HG03520 (cell line): ENCODE results near the gene TYW1.
A peak's percentile ranks its signal among the peaks of the same experiment; 100 is the strongest.
"Not testable (repeated sequence)": the region's sequence is repeated elsewhere in the genome, so short reads cannot be mapped to it uniquely, and the experiment has no call there.

Source experiments
- ATAC-seq: cut with Tn5 transposase; IDR thresholded peaks from one replicate; pipeline ENCODE4 v1.9.1; 2021; ENCODE audit warnings: mild to moderate bottlenecking, moderate library complexity; ENCODE audit not compliant: unreplicated experiment

Gene TYW1

DNA sequence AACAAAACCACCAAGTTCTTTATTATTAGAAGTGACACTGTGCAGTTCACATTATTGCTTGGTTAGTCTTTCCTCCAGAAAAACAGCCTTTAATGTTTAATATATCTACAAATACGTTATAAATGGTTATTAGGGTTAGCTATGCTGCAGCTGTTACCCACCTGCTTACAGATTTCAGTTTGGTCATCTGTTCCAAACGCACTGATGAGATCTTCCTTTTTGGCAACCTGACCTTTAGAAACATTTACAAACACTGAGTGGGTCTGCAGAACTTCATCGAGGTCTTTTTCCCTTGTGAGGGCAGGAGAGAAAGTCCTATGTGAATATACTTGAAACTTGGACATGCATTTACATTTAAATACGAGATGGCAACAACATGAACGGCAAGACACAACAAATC, 2.6 kb upstream of the TYW1 start:
- ATAC-seq = not testable (repeated sequence)

DNA sequence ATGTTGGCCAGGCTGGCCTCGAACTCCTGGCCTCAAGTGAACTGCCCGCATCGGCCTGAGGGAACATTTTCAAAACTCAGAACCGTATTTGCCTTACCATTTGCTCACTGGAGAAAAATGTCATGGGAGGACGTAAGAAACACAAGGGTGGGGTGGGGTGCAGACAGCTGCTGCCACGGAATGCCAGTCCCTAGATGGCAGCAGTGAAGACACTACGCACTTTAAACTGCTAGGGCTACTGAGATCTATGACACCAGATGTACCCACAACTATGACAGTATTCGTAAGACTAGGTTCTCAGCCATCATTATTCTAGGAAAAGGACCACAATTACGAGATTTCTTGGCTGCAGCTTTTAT, 2.0 kb upstream of the TYW1 start:
- not testable (repeated sequence) for ATAC-seq

DNA sequence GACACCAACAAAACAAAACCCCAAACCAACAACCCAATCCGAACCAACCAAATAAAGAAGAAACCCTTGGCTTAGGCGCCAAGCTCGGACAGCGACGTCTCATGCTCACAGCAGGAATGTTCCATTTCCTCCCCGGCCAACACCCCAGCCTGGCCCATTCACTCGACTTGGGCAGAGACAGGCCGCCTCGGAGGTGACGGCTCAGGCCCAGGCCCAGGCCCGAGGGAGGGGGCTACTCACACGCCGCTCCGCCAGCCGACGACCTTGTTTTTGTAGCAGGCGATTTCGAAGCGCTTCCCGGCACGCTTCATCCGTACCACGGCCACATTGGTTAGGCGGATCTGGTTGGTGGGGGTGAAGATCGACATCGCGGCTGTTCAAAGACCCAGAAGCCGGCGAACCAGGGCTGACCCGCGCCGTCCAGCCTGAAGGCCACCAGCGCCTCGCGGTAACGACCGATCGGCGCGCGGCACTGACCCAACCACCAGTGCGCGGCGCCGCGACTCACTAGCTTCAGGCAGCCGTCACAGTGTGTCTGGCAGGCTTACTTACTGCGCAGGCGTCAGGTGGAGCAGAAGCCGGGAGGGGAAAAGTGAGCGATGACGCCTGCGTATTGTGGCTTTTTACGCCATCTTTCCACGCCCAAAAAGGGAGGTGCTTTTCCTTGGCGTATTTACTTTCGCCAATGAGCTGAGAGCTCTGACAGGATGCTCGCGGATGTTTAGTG, 1.4 kb upstream of the TYW1 start, which contains the start of gene SBDS:
TSS of gene SBDS (minus strand) at position 537 of the 727 bp plus-strand sequence. CDS start at position 368, 169 bp downstream.
- ATAC-seq = peak; percentile 63

DNA sequence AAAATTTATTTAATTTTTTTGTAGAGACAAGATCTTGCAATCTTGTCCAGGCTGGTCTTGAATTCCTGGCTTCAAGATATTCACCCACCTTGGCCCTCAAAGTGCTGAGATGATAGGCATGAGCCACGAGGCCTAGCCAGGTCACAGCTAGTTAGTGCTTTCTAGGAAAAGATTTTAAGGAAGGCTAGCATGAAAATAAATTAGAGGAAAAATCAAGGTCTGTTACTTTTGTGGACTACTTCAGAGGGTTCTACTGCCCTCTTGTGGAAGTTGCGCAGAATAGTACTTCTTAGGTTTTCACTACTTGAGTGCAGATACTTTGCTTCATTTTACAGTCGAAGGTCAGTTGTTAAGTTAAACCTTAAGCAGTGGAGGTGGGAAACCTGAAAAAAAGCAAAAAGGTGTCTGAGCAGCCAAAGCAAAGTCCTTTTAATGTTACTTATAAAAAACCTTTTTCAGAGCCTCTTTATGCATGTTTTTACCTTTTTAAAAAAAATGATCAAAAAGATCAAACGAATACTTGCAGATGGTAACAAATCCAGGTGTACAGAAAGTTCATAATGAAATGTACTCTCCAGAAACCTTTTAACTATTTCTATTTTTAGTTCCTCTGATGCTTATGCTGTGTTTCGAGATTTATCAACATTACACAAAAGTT, 4.1 kb downstream of the TYW1 start:
- not testable (repeated sequence) for ATAC-seq

DNA sequence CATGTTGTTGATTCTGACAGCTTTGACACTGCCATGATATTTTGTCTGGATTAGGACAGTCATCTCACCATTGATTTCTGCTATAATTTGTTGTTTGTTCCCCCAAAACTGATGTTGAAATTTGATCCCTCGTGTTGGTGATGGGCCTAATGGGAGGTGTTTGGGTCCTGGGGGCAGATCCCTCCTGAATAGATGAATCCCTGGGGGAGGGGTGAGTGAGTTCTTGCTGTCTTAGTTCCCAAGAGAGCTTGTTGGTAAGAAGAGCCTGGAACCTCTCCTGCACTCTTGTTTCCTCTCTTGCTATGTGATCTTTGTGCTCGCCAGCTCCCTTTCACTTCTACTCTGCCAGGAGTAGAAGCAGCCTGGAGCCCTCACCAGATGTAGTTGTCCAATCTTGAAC, 7.5 kb downstream of the TYW1 start:
- not testable (repeated sequence) for ATAC-seq

DNA sequence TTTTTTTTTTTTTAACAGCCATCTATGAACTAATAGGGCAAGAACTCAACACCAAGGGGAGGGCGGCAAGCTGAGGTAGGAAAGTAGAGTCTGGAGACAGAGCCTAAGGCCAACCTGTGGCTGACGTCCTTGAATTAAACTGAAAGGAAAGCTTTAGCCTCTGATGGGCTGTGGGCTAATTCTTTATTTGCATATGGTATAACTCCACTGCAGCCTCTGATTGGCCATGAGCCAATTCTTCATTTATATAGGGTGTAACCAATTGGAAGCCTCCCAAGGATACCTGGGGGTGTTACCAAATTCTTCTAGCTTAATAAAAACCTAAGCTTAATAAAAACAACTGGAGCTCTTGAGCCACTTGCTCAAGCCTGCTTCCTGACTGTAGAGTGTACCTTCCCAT, 10.3 kb downstream of the TYW1 start:
- ATAC-seq = no peak

DNA sequence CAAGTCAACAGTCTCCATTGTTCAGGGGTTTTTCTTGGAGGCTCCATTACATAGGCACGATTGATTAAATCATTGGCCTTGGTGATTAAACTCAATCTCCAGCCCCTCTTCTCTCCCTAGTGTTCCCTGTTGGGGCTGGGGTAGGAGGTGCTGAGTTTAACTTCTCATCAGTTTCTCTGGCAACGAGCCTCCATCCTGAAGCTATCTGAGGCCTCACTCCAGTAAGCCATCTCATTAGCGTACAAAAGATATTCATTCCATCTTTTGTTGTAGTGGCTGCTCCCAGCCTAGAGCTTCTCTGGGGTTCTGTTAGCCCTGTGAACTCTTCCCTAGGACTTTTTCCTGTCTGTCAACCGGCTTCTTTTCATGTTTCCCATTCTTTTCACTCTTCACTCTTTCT, 11.6 kb downstream of the TYW1 start:
- no peak for ATAC-seq

DNA sequence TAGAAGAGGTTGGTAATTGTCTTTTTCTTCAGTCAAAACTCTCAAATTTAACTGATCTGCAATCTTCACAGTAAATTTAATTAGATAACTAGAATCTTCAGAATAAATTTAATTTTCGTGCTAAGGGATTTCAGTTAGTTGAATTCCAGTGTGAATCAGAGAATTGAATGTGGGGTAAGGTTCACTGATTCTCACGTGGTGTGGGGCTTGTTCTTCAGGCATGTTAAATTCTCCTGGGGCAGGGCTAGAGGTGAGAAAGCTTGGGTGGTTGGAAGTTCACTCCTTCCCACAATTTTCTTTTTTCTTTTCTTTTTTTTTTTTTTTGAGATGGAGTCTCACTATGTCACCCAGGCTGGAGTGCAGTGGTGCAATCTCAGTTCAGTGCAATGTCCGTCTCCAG, 13.0 kb downstream of the TYW1 start:
- not testable (repeated sequence) for ATAC-seq

DNA sequence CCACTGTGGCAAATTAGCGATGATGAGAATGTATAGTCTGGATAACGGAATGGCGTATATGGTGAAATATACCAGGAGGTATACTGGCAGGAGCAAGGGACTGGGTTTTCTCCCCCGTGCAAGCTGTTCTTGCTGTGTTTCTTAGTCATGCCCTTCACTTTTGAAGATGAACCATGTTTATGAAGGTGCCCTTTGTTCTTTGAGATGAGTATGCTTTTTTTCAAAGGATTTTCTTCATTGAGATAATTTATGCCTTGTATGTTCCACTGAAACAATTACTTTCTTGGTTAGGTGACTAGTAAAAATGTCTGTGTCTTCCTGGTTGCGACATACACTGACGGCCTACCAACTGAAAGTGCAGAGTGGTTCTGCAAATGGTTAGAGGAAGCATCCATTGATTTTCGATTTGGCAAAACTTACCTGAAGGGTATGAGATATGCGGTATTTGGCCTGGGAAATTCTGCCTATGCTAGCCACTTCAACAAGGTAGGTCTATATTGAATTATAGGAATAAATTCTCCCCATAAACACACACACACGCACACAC, 17.5 kb downstream of the TYW1 start:
- ATAC-seq = not testable (repeated sequence)

DNA sequence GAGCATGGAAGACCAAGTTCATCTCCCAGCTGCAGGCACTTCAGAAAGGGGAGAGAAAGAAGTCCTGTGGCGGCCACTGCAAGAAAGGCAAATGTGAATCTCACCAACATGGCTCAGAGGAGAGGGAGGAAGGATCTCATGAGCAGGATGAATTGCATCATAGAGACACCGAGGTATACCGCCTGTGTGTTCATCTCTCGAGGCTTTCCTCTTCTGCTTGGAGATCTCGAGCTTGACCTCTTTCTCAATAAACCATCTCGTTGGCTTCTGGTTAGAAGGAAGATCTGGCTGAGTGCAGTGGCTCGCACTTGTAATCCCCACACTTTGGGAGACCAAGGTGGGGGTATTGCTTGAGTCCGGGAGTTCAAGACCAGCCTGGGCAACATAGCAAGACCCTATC, 21.3 kb downstream of the TYW1 start:
- ATAC-seq = not testable (repeated sequence)

DNA sequence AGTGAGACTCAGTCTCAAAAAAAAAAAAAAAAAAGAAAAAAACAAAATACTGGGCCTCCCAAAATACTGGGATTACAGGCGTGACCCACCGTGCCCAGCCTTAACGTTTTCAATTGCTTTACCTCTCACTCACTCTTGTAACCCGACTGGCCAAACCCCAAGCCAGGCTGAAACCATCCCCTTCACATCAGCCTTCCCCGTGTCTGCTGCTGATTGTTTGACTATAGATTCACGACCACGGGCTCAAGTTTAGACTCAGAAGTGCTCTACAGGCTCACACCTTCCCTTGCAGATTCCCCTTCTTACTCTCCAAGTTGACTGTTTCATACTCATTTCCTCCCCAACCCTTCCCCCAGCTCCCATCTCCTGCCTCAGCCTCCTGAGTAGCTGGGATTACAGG, 22.3 kb downstream of the TYW1 start:
- no peak for ATAC-seq

DNA sequence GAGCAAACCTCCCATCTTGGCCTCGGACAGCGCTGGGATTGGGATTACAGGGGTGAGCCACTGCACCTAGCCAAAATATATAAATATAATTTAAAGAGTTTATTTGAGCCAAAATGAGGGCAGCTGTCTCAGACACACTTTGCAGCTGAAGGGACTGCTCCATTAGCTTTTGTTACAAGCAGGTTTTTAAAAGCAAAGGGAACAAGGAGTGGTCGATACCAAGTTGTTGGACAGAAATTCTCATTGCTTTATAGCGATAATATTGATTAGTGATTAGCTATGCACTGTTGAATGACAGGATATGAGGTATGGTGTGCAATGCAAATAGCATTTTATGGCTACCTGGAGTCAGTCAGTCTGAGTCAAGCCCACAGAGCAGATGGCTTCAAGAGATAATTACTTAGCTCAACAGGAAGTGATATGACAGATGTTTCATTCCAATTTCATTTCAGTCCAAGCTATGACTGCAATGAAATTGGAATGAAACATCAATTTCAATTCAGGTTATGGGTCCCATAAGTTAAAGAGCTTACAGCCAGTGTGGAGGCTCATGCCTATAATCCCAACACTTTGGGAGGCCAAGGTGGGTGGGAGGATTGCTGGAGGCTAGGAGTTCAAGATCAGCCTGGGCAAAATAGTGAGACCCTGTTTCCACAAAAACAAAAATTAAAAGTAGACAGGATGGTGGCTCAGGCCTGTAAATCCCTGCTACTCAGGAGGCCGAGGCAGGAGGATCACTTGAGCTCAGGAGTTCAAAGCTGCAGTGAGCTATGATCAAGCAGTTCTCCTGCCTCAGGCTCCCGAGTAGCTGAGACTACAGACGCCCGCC, 23.1 kb downstream of the TYW1 start:
- no peak for ATAC-seq

DNA sequence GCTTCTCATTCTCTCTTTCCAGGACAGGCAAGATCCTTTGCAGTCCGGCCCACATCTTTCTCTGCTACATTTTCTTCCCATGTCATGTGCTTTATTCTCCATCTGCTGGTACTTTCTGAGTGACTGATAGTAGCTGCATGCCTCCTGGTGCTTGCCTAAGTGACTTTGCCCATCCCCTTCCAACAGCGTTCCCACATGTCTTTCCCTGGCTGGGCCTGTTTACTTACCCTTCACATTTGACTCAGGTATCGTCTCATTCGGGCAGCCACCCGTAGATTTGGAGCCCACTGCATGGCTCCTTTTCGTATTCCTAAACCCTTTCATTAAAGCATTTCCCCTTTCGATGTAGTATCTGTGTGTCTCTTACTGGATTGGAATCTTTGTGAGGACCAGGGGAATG, 24.6 kb downstream of the TYW1 start:
- ATAC-seq = no peak

DNA sequence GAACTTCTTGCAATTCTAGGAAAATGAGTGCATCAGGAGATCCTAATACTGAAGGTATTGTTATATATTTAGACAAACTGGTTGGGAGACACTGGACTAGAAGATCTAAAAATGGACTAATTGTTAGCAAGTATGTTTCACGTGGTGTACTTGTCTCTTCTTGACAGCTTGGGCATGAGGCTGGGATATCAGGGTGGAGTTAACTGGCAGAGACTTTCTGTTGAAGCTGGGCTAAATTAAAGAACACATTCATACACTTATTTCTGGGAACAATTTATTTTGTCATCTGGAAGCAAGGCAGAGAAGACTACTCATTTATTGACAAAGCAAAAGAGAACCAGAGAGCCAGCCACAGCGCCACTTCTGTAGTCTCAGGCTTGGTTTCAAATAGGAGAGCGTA, 25.9 kb downstream of the TYW1 start:
- ATAC-seq = no peak

DNA sequence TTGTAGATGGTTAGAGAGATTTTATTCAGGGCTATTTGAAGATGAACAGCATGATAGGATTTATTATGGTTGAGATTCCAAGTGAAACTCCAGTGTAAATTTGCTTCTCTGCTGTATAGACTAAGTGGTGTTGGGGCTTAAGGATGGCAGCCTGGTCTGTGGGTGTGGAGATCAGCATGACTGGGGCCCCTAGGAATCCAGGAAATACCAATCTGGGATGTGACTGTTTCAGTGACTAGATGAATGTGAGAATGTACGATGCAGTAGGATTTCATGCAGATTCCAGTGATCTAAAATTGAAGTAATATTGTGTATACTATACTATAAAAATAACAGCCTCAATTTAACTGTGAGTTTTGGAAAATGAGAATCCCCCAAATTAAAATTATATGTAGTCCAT, 28.8 kb downstream of the TYW1 start:
- not testable (repeated sequence) for ATAC-seq

DNA sequence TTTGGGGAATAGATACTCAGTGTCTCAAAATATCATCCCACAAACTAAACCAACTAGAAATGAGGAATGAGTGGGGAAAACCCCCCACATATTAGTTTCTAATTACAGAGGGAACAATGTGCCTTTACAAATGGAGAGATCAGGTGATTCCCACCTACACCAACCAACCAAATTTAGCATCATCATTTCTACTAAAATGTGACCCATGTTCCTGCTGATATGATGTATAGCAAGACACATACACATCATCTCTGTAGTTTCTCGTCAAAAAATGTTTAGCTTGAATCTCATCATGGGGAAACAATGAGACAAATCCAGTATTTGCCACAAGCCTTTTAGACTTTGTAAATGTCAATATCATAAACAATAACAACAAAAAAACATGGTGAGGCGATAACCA, 35.1 kb downstream of the TYW1 start:
- not testable (repeated sequence) for ATAC-seq

DNA sequence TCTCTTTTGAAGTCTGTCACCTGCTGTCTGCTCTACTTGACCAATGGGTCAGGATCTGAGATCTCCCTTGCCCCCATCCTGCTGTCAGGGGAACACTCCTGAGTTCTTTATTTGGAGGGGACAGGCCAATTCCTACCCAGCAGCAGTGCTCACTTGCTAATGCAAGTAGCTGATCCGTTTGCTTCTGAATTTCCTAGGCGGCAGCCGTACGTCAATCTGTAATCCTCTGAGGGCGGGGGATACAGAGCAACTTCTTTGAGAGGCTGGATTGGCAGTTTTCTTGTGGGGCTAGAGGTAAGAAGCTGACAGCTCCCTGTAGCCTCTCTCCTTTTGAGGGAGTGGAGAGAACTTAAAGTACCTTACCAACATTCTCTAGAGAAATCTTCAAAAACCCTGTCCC, 36.6 kb downstream of the TYW1 start:
- no peak for ATAC-seq

DNA sequence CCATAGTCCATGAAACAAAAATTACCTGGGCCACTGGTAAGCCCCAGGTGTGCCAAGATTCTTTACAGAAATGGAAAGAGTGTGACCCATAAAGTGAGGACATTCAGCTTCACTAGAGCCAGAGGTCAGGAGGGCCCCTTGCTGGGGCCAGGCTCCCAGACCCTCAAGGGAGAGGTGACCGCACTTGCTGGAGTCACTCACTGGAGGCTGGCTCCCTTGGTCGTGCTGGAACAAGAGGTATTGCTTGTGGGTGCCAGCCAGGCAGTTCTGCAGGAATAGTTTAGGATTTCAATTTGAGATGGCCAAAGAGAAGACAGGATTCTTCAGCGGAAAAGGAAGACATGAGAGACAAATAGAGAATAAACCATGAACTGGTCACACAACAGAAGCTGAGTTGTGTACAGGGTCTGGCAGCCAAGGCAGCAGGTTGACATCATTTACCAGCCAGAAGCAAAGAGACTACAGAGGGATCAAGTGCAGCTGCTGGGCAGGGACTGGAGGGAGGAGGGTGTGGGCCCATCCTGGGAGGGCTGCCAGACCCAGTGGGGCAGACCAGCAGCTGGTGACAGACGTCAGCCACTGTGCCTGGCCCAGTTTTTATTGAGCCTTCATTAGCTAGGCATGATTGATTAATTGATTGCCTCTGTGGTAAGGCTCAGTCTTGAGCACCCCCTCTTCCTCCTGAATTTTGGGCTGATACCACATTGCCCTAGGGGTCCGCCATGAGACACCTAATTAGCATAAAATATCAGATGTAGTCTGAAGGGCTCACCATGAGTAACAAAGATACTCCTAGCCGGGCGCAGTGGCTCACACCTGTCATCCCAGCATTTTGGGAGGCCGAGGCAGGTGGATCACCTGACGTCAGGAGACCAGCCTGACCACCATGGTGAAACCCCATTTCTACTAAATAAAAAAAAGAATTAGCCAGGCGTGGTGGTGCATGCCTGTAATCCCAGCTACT, 40.1 kb downstream of the TYW1 start:
- ATAC-seq = not testable (repeated sequence)

DNA sequence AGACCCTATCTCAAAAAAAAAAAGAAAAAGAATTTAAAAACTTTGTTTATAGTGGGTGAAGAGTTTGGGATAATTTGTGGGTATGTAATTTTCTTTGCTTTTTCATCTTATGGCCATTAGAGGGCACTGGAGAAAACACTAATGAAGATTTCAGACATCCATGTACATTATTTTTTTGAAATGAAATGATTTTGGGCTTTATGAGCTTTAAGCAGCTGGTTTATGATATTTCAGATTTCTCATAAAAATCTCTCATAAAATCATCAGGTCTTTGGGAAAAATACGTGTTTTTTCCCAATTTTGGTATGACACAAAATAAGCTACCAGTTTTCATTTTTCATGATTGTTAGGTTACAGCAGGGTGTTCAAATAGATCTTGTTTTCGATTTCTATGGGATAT, 44.2 kb downstream of the TYW1 start:
- not testable (repeated sequence) for ATAC-seq
